Hepatocyte (in vitro differentiated cells): ENCODE results near the gene PELO.

ENCODE experiments used
- CTCF ChIP-seq: fragments of 200-600 bp; sonication (generic); IDR thresholded peaks from 2 replicates; pipeline ENCODE4 v1.5.1; 2016; ENCODE audit warnings: antibody characterized with exemption, mild to moderate bottlenecking; ENCODE audit not compliant: poor library complexity
- EZH2 ChIP-seq: fragments of 200-600 bp; sonication (generic); IDR thresholded peaks from 2 replicates; pipeline ENCODE4 v1.6.1; 2016; ENCODE audit warnings: antibody characterized with exemption, mild to moderate bottlenecking, borderline replicate concordance
- EZH2phosphoT487 ChIP-seq: fragments of 200-600 bp; sonication (generic); IDR thresholded peaks from one replicate; pipeline ENCODE4 v1.6.1; 2018; ENCODE audit warnings: antibody characterized with exemption, mild to moderate bottlenecking, low read depth, moderate library complexity; ENCODE audit not compliant: unreplicated experiment, severe bottlenecking

- no peak for TF ChIP-seq CTCF
- TF ChIP-seq EZH2: no peak
- TF ChIP-seq EZH2phosphoT487: no peak
These were observed 44.7 kb upstream of the PELO start for GRCh38 chr5:52743012-52743411.
